Measurements from ENCODE around the gene PTGDR2. TPM values are rescaled to one million over a fixed set of nuclear protein-coding genes. Genes with fewer than 3 reads are reported as not detected.

The PTGDR2 gene
- total RNA-seq, 1 experiment from 2014 or later = 0.12 TPM

GRCh38 chr11:60847281-60847680 is 8.5 kb downstream of the PTGDR2 start:
- peaks cover 10 to 16% of the 10 kb centered on the region in 2 experiments for H3K4me1 ChIP-seq (ENCODE audit: control insufficient read depth in 1 of 2, insufficient read depth in 2 of 2, low read length in 2 of 2)
- BruUV-seq (replicated peaks) = no TSS peak
- TF ChIP-seq CEBPB (IDR thresholded peaks at IDR 0.05; ENCODE audit: low read depth) (no peak), MAX (IDR thresholded peaks at IDR 0.05) (no peak)
- TF ChIP-seq, protein P1, sequence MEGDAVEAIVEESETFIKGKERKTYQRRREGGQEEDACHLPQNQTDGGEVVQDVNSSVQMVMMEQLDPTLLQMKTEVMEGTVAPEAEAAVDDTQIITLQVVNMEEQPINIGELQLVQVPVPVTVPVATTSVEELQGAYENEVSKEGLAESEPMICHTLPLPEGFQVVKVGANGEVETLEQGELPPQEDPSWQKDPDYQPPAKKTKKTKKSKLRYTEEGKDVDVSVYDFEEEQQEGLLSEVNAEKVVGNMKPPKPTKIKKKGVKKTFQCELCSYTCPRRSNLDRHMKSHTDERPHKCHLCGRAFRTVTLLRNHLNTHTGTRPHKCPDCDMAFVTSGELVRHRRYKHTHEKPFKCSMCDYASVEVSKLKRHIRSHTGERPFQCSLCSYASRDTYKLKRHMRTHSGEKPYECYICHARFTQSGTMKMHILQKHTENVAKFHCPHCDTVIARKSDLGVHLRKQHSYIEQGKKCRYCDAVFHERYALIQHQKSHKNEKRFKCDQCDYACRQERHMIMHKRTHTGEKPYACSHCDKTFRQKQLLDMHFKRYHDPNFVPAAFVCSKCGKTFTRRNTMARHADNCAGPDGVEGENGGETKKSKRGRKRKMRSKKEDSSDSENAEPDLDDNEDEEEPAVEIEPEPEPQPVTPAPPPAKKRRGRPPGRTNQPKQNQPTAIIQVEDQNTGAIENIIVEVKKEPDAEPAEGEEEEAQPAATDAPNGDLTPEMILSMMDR (IDR thresholded peaks at IDR 0.05 in 2 of 3, conservative IDR thresholded peaks at IDR 0.05 in 1 of 3; ENCODE audit: borderline replicate concordance in 1 of 3, insufficient read depth in 1 of 3, low read depth in 2 of 3, low read length in 2 of 3) = no peak
- intact Hi-C loops (cut with micrococcal nuclease) = no loop called here
- H3K36me3 ChIP-seq (ENCODE audit: control insufficient read depth in 1 of 2, insufficient read depth in 2 of 2, low read length in 2 of 2) = peaks cover 23 to 66% of the 10 kb centered on the region in 2 experiments
- ChIA-PET CTCF (no interaction called here), POLR2A (no interaction called here), RAD21 (ENCODE audit: low non-redundant PET in 1 of 2, low total read pairs in 2 of 2, uncharacterized antibody in 2 of 2, unreplicated experiment in 2 of 2) (no interaction called here)
- no peak overlapping the region for H2AFZ ChIP-seq (ENCODE audit: low read depth, low read length, poor library complexity, severe bottlenecking)
- H3K4me2 ChIP-seq (ENCODE audit: low read length) = no peak overlapping the region
- H3K27ac ChIP-seq (ENCODE audit: low read depth, low read length) = no peak overlapping the region
- H3K27me3 ChIP-seq (ENCODE audit: insufficient read depth, low read length) = no peaks in the 10 kb centered on the region
- no peaks in the 10 kb centered on the region for H3K9me3 ChIP-seq (ENCODE audit: control insufficient read depth in 1 of 2, insufficient read depth in 1 of 2, low read depth in 1 of 2, low read length in 2 of 2)
- DNase-seq (ENCODE audit: low read depth, low spot score) (no peak), ATAC-seq (no peak)
- H3K4me3 ChIP-seq (replicated peaks in 1 of 2; ENCODE audit: low read depth in 1 of 2, low read length in 2 of 2) = no peak overlapping the region
- no peaks in the 10 kb centered on the region for H3K9me2 ChIP-seq (ENCODE audit: insufficient read depth)
- peaks cover 56% of the 10 kb centered on the region for H3K79me2 ChIP-seq (ENCODE audit: insufficient read depth, low read length)
- no peaks in the 10 kb centered on the region for H4K20me1 ChIP-seq (ENCODE audit: insufficient read depth)
- no peak overlapping the region for H3K9ac ChIP-seq (ENCODE audit: low read length)

GRCh38 chr11:60845338-60845737 is 10.4 kb downstream of the PTGDR2 start:
- Histone ChIP-seq H3K9me3 (ENCODE audit: control insufficient read depth in 1 of 2, insufficient read depth in 1 of 2, low read depth in 1 of 2, low read length in 2 of 2) (no peaks in the 10 kb centered on the region), H3K79me2 (ENCODE audit: insufficient read depth, low read length) (peaks cover 60% of the 10 kb centered on the region), H3K4me3 (replicated peaks in 1 of 2; ENCODE audit: low read depth in 1 of 2, low read length in 2 of 2) (no peak overlapping the region), H3K27me3 (ENCODE audit: insufficient read depth, low read length) (no peaks in the 10 kb centered on the region), H4K20me1 (ENCODE audit: insufficient read depth) (no peaks in the 10 kb centered on the region), H3K27ac (ENCODE audit: low read depth, low read length) (no peak overlapping the region), H3K4me2 (ENCODE audit: low read length) (no peak overlapping the region), H3K4me1 (ENCODE audit: control insufficient read depth in 1 of 2, insufficient read depth in 2 of 2, low read length in 2 of 2) (peaks cover 13 to 23% of the 10 kb centered on the region in 2 experiments), H2AFZ (ENCODE audit: low read depth, low read length, poor library complexity, severe bottlenecking) (no peak overlapping the region), H3K36me3 (ENCODE audit: control insufficient read depth in 1 of 2, insufficient read depth in 2 of 2, low read length in 2 of 2) (peaks cover 15 to 52% of the 10 kb centered on the region in 2 experiments), H3K9me2 (ENCODE audit: insufficient read depth) (no peaks in the 10 kb centered on the region), H3K9ac (ENCODE audit: low read length) (no peak overlapping the region)
- BruUV-seq (replicated peaks) = no TSS peak
- intact Hi-C loops (cut with micrococcal nuclease) = no loop called here
- POLR2A ChIA-PET = no interaction called here
- RAD21 ChIA-PET (ENCODE audit: low non-redundant PET in 1 of 2, low total read pairs in 2 of 2, uncharacterized antibody in 2 of 2, unreplicated experiment in 2 of 2) = no interaction called here
- CTCF ChIA-PET = interaction anchor here (1.2 kb wide), 1 partner anchor 42 kb away, joined by 4 read pairs; no protein-coding TSS in a partner anchor
- no peak for ATAC-seq
- DNase-seq (ENCODE audit: low read depth, low spot score) = no peak
- no peak for TF ChIP-seq CEBPB (IDR thresholded peaks at IDR 0.05; ENCODE audit: low read depth)
- TF ChIP-seq SP1 (IDR thresholded peaks at IDR 0.05; ENCODE audit: low read depth) = no peak
- no peak for TF ChIP-seq FOSL1 (IDR thresholded peaks at IDR 0.05; ENCODE audit: low read depth)
- TF ChIP-seq ELF1 (IDR thresholded peaks at IDR 0.05; ENCODE audit: borderline replicate concordance, low read depth) = no peak
- TF ChIP-seq EZH2 (IDR thresholded peaks at IDR 0.05) = no peak
- no peak for TF ChIP-seq YY1 (IDR thresholded peaks at IDR 0.05; ENCODE audit: extremely low read depth, insufficient replicate concordance, low read depth, low read length)
- no peak for TF ChIP-seq JUND (IDR thresholded peaks at IDR 0.05)
- TF ChIP-seq POLR2A (IDR thresholded peaks at IDR 0.05; ENCODE audit: borderline replicate concordance, extremely low read depth, insufficient read depth, insufficient read length) = no peak
- TF ChIP-seq MAX (IDR thresholded peaks at IDR 0.05) = no peak
- TF ChIP-seq EGR1 (IDR thresholded peaks at IDR 0.05; ENCODE audit: low read depth) = no peak
- TF ChIP-seq, protein P2, sequence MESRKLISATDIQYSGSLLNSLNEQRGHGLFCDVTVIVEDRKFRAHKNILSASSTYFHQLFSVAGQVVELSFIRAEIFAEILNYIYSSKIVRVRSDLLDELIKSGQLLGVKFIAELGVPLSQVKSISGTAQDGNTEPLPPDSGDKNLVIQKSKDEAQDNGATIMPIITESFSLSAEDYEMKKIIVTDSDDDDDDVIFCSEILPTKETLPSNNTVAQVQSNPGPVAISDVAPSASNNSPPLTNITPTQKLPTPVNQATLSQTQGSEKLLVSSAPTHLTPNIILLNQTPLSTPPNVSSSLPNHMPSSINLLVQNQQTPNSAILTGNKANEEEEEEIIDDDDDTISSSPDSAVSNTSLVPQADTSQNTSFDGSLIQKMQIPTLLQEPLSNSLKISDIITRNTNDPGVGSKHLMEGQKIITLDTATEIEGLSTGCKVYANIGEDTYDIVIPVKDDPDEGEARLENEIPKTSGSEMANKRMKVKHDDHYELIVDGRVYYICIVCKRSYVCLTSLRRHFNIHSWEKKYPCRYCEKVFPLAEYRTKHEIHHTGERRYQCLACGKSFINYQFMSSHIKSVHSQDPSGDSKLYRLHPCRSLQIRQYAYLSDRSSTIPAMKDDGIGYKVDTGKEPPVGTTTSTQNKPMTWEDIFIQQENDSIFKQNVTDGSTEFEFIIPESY (IDR thresholded peaks at IDR 0.05; ENCODE audit: extremely low read depth, insufficient replicate concordance, low read length) = no peak
- no peak for TF ChIP-seq EZH2phosphoT487 (IDR thresholded peaks at IDR 0.05; ENCODE audit: borderline replicate concordance)
- no peak for TF ChIP-seq SRF (IDR thresholded peaks at IDR 0.05; ENCODE audit: low read depth)
- TF ChIP-seq, protein P1 (IDR thresholded peaks at IDR 0.05 in 2 of 3, conservative IDR thresholded peaks at IDR 0.05 in 1 of 3; ENCODE audit: borderline replicate concordance in 1 of 3, insufficient read depth in 1 of 3, low read depth in 2 of 3, low read length in 2 of 3) = no peak

Data from HCT116 (cell line).